T-cell (primary cell): ENCODE data around the gene LYPD6. TPM values are rescaled to one million over a fixed set of nuclear protein-coding genes. Genes with fewer than 3 reads are reported as not detected.
"Not testable (repeated sequence)": the region's sequence is repeated elsewhere in the genome, so short reads cannot be mapped to it uniquely, and the experiment has no call there.

Experiments
- ATAC-seq, 4 experiments: fragments of 200-7000 bp in 3 of 4; fragments of 150-1000 bp in 1 of 4; cut with Tn5 transposase; replicated peaks in 1 of 4; 1 replicate in 3 of 4; 2 replicates in 1 of 4; pipeline ENCODE4 v1.10.0; 2021; ENCODE audit warnings: moderate library complexity in 3 of 4, mild to moderate bottlenecking in 2 of 4, moderate number of reproducible peaks in 1 of 4
- CTCF ChIA-PET, 2 donors: fragments of 300-600 bp; sonication (Branson Sonifier 250); formaldehyde crosslinking; loops; one replicate each; lab custom pipeline; 2022; ENCODE audit warnings: antibody characterized with exemption in 2 of 2; lab: Charles Lee
- POLR2A ChIA-PET, 2 donors: fragments of 300-600 bp; sonication (Branson Sonifier 250); formaldehyde crosslinking; loops; one replicate each; lab custom pipeline; 2022; ENCODE audit warnings: antibody characterized with exemption in 2 of 2; lab: Charles Lee
- DNase-seq, 35 experiments: peaks; one replicate each; pipeline versions ENCODE4 v3.0.0 to v3.0.0-alpha.2; 2013 to 2023
- H3K27ac ChIP-seq: one replicate; pipeline ENCODE4 v1.5.1; 2013; ENCODE audit warnings: low read length
- H3K27me3 ChIP-seq, 2 experiments: replicated peaks in 1 of 2; 1 replicate in 1 of 2; 2 replicates in 1 of 2; pipeline versions ENCODE4 v1.6.1 to v1.7.0; 2013; ENCODE audit warnings: low read length in 1 of 2, mixed read lengths in 1 of 2; ENCODE audit not compliant: control insufficient read depth in 2 of 2, insufficient read depth in 2 of 2; ENCODE audit errors: extremely low read depth in 1 of 2
- H3K36me3 ChIP-seq, 2 donors: 1 replicate in 1 of 2; 2 replicates in 1 of 2; pipeline versions ENCODE4 v1.6.1 to v1.7.0; 2013; ENCODE audit warnings: low read length in 1 of 2; ENCODE audit not compliant: control insufficient read depth in 2 of 2, insufficient read depth in 1 of 2; ENCODE audit errors: extremely low read depth in 1 of 2
- H3K4me1 ChIP-seq, 2 experiments: 1 replicate in 1 of 2; 2 replicates in 1 of 2; pipeline versions ENCODE4 v1.6.1 to v1.7.0; 2013; ENCODE audit warnings: low read length in 2 of 2, mixed read lengths in 1 of 2; ENCODE audit not compliant: insufficient read depth in 2 of 2, control insufficient read depth in 1 of 2; ENCODE audit errors: extremely low read depth in 1 of 2
- H3K4me3 ChIP-seq, 2 donors: 1 replicate in 1 of 2; 2 replicates in 1 of 2; pipeline versions ENCODE4 v1.5.1 to v1.7.0; 2013; ENCODE audit warnings: mild to moderate bottlenecking in 2 of 2, low read length in 1 of 2, moderate library complexity in 1 of 2; ENCODE audit not compliant: control insufficient read depth in 1 of 2; ENCODE audit errors: extremely low read depth in 1 of 2
- H3K9me3 ChIP-seq: 2 replicates; pipeline ENCODE4 v1.7.0; 2013
- H3K27ac Mint-ChIP-seq, 2 donors: one replicate each; pipeline ENCODE4 v1.8.0; 2020 to 2021; ENCODE audit warnings: mild to moderate bottlenecking in 2 of 2, mixed read lengths in 2 of 2
- H3K27me3 Mint-ChIP-seq, 2 donors: one replicate each; pipeline ENCODE4 v1.8.0; 2021 to 2022; ENCODE audit warnings: mixed read lengths in 2 of 2
- H3K36me3 Mint-ChIP-seq: one replicate; pipeline ENCODE4 v1.8.0; 2021; ENCODE audit warnings: mixed read lengths
- H3K4me1 Mint-ChIP-seq, 3 donors: one replicate each; pipeline ENCODE4 v1.8.0; 2020 to 2022; ENCODE audit warnings: mixed read lengths in 3 of 3, mild to moderate bottlenecking in 1 of 3
- H3K4me3 Mint-ChIP-seq, 3 donors: one replicate each; pipeline ENCODE4 v1.8.0; 2020 to 2022; ENCODE audit warnings: mild to moderate bottlenecking in 3 of 3, mixed read lengths in 3 of 3, moderate library complexity in 3 of 3
- H3K9me3 Mint-ChIP-seq, 3 donors: one replicate each; pipeline ENCODE4 v1.8.0; 2020 to 2022; ENCODE audit warnings: mixed read lengths in 3 of 3
- WGBS: methylation state at CpG from one replicate; pipeline ENCODE4 v1.1.5; 2013; ENCODE audit warnings: missing lambda C conversion rate; ENCODE audit not compliant: insufficient coverage; 5-methylcytosine and 5-hydroxymethylcytosine counted together
- total RNA-seq, 35 experiments: library from RNA in 6 of 35; stranded (reverse) in 6 of 35; fragments of 120-200 nt in 1 of 35; gene quantifications; one replicate each; pipeline versions ENCODE4 v1.2.1 to v1.2.4 and lab custom pipeline; 2013 to 2026

Gene LYPD6
- total RNA-seq, 5 donors from 2014 or later (not counting 1 experiment from before 2014, with no cell fraction given) = not detected

- WGBS = 67% methylated on average over 2 of the region's 10 CpGs
- Mint-ChIP-seq H3K4me1 (no peaks in the 10 kb centered on the region), H3K4me3 (no peak overlapping the region), H3K9me3 (no peaks in the 10 kb centered on the region), H3K27me3 (peaks cover 20 to 25% of the 10 kb centered on the region in 2 donors), H3K27ac (no peak overlapping the region), H3K36me3 (no peaks in the 10 kb centered on the region)
- Histone ChIP-seq H3K4me1 (no peaks in the 10 kb centered on the region), H3K27ac (no peak overlapping the region), H3K36me3 (no peaks in the 10 kb centered on the region), H3K4me3 (no peak overlapping the region), H3K9me3 (no peaks in the 10 kb centered on the region), H3K27me3 (peaks cover 0 to 5% of the 10 kb centered on the region in 2 experiments)
- POLR2A ChIA-PET = no interaction called here
- DNase-seq (no peak), ATAC-seq (no peak)
- CTCF ChIA-PET = interaction anchor here in 1 of 2 donors (0.7 kb wide), 1 partner anchor 291 kb away, joined by 3 read pairs; no protein-coding TSS in a partner anchor
Measured at GRCh38 chr2:149488706-149489440, 158.5 kb downstream of the LYPD6 start.

GRCh38 chr2:149489452-149489851, 159.1 kb downstream of the LYPD6 start:
- 72% methylated on average over 5 of the region's 11 CpGs for WGBS
- H3K27me3 Mint-ChIP-seq = peaks cover 18 to 21% of the 10 kb centered on the region in 2 donors
- no peak overlapping the region for H3K27ac Mint-ChIP-seq
- H3K27me3 ChIP-seq = peaks cover 0 to 5% of the 10 kb centered on the region in 2 experiments
- H3K4me1 ChIP-seq = no peaks in the 10 kb centered on the region
- H3K27ac ChIP-seq = no peak overlapping the region
- ATAC-seq = no peak
- no peak for DNase-seq
- H3K4me1 Mint-ChIP-seq = no peaks in the 10 kb centered on the region
- no peak overlapping the region for H3K4me3 ChIP-seq
- ChIA-PET POLR2A (no interaction called here), CTCF (no interaction called here)
- H3K36me3 ChIP-seq = no peaks in the 10 kb centered on the region
- no peaks in the 10 kb centered on the region for H3K9me3 Mint-ChIP-seq
- no peak overlapping the region for H3K4me3 Mint-ChIP-seq
- no peaks in the 10 kb centered on the region for H3K9me3 ChIP-seq
- H3K36me3 Mint-ChIP-seq = no peaks in the 10 kb centered on the region

- Mint-ChIP-seq H3K4me1 (no peaks in the 10 kb centered on the region), H3K27me3 (peaks cover 13 to 19% of the 10 kb centered on the region in 2 donors), H3K27ac (no peak overlapping the region), H3K9me3 (no peaks in the 10 kb centered on the region), H3K36me3 (no peaks in the 10 kb centered on the region), H3K4me3 (no peak overlapping the region)
- Histone ChIP-seq H3K9me3 (no peaks in the 10 kb centered on the region), H3K27me3 (peaks cover 0 to 5% of the 10 kb centered on the region in 2 experiments), H3K36me3 (no peaks in the 10 kb centered on the region), H3K4me3 (no peak overlapping the region), H3K27ac (no peak overlapping the region), H3K4me1 (no peaks in the 10 kb centered on the region)
- WGBS = 71% methylated on average over 1 of the region's 3 CpGs
- ChIA-PET CTCF (no interaction called here), POLR2A (no interaction called here)
- no peak for DNase-seq
- no peak for ATAC-seq
Measured at GRCh38 chr2:149490296-149490695, 159.9 kb downstream of the LYPD6 start.

- H3K27me3 Mint-ChIP-seq = peaks cover 10 to 20% of the 10 kb centered on the region in 2 donors
- ATAC-seq (no peak), DNase-seq (no peak)
- H3K27ac ChIP-seq = no peak overlapping the region
- H3K27ac Mint-ChIP-seq = no peak overlapping the region
- H3K36me3 ChIP-seq = no peaks in the 10 kb centered on the region
- H3K4me3 Mint-ChIP-seq = no peak overlapping the region
- 74% methylated on average over 5 of the region's 5 CpGs for WGBS
- no peaks in the 10 kb centered on the region for H3K9me3 ChIP-seq
- peaks cover 0 to 12% (median 2%) of the 10 kb centered on the region in 3 donors for H3K9me3 Mint-ChIP-seq
- POLR2A ChIA-PET = no interaction called here
- peaks cover 0 to 5% of the 10 kb centered on the region in 2 experiments for H3K27me3 ChIP-seq
- H3K4me1 Mint-ChIP-seq = no peaks in the 10 kb centered on the region
- no peak overlapping the region for H3K4me3 ChIP-seq
- no peaks in the 10 kb centered on the region for H3K4me1 ChIP-seq
- CTCF ChIA-PET = interaction anchor here in 1 of 2 donors (0.7 kb wide), 1 partner anchor 955 kb away, joined by 6 read pairs; no protein-coding TSS in a partner anchor
- H3K36me3 Mint-ChIP-seq = no peaks in the 10 kb centered on the region
Measured at GRCh38 chr2:149492923-149493322, 162.5 kb downstream of the LYPD6 start.

DNA sequence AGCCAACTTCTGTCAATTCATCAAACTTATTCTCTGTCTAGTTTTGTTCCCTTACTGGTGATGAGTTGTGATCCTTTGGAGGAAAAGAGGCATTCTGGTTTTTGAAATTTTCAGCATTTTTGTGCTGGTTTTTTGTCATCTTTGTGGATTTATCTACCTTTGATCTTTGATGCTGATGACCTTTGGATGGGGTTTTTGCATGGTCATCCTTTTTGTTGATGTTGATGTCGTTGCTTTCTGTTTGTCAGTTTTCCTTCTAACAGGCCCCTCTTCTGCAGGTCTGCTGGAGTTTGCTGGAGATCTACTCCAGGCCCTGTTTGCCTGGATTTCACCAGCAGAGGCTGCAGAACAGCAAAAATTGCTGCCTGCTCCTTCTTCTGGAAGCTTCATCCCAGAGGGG, 168.8 kb downstream of the LYPD6 start:
- H3K36me3 ChIP-seq, H3K36me3 Mint-ChIP-seq, H3K27me3 ChIP-seq, CTCF ChIA-PET, H3K27ac Mint-ChIP-seq, H3K27ac ChIP-seq, H3K4me3 ChIP-seq, ATAC-seq, H3K9me3 ChIP-seq, DNase-seq, H3K4me1 ChIP-seq, H3K4me1 Mint-ChIP-seq, POLR2A ChIA-PET, H3K4me3 Mint-ChIP-seq: not testable (repeated sequence)
- H3K27me3 Mint-ChIP-seq = peaks cover 5 to 23% of the 10 kb centered on the region in 2 donors
- H3K9me3 Mint-ChIP-seq = peaks cover 2 to 12% (median 6%) of the 10 kb centered on the region in 3 donors
- WGBS = 80% methylated on average over 1 of the region's 1 CpG

DNA sequence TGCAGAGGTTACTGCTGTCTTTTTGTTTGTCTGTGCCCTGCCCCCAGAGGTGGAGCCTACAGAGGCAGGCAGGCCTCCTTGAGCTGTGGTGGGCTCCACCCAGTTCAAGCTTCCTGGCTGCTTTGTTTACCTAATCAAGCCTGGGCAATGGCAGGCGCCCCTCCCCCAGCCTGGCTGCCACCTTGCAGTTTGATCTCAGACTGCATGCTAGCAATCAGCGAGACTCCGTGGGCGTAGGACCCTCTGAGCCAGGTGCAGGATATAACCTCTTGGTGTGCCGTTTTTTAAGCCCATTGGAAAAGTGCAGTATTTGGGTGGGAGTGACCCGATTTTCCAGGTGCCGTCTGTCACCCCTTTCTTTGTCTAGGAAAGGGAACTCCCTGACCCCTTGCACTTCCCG, 176.4 kb downstream of the LYPD6 start:
- ATAC-seq, H3K27ac ChIP-seq, POLR2A ChIA-PET, H3K4me3 Mint-ChIP-seq, H3K27ac Mint-ChIP-seq, H3K4me3 ChIP-seq, H3K4me1 ChIP-seq, H3K36me3 ChIP-seq, H3K27me3 ChIP-seq, H3K9me3 ChIP-seq, H3K36me3 Mint-ChIP-seq, CTCF ChIA-PET, H3K4me1 Mint-ChIP-seq, DNase-seq: not testable (repeated sequence)
- Mint-ChIP-seq H3K27me3 (peaks cover 27 to 28% of the 10 kb centered on the region in 2 donors), H3K9me3 (peaks cover 0 to 12% (median 0%) of the 10 kb centered on the region in 3 donors)
- whole genome bisulfite sequencing = 80% methylated on average over 1 of the region's 8 CpGs
